MG63 (cell line): ENCODE results near the gene PSMB11. TPM values are rescaled to one million over a fixed set of nuclear protein-coding genes. Genes with fewer than 3 reads are reported as not detected.
"Not testable (repeated sequence)": the region's sequence is repeated elsewhere in the genome, so short reads cannot be mapped to it uniquely, and the experiment has no call there.

Source experiments
- DNase-seq: peaks from one replicate; pipeline ENCODE4 v3.0.0-alpha.2; 2020
- H3K27me3 ChIP-seq: fragments of 250-450 bp; sonication (Bioruptor Pico); 2 replicates; pipeline ENCODE4 v1.5.1; 2020; ENCODE audit warnings: mild to moderate bottlenecking, moderate library complexity
- H3K36me3 ChIP-seq: fragments of 250-450 bp; sonication (Bioruptor Pico); 2 replicates; pipeline ENCODE4 v1.5.1; 2020; ENCODE audit warnings: mild to moderate bottlenecking, moderate library complexity
- H3K4me3 ChIP-seq: fragments of 250-450 bp; sonication (Bioruptor Pico); 2 replicates; pipeline ENCODE4 v1.5.1; 2020; ENCODE audit warnings: mild to moderate bottlenecking, moderate library complexity
- H3K9me3 ChIP-seq: fragments of 250-450 bp; sonication (Bioruptor Pico); 2 replicates; pipeline ENCODE4 v1.5.1; 2020; ENCODE audit warnings: mild to moderate bottlenecking, moderate library complexity
- total RNA-seq: library from RNA; depleted of rRNA; stranded (reverse); fragments of >200 nt; shearing (Covaris generic); gene quantifications from 2 replicates; pipeline ENCODE4 v1.2.3, GENCODE V29; 2014; ENCODE audit warnings: low replicate concordance

PSMB11 gene
- total RNA-seq, 1 experiment from 2014 or later, result not detected

DNA sequence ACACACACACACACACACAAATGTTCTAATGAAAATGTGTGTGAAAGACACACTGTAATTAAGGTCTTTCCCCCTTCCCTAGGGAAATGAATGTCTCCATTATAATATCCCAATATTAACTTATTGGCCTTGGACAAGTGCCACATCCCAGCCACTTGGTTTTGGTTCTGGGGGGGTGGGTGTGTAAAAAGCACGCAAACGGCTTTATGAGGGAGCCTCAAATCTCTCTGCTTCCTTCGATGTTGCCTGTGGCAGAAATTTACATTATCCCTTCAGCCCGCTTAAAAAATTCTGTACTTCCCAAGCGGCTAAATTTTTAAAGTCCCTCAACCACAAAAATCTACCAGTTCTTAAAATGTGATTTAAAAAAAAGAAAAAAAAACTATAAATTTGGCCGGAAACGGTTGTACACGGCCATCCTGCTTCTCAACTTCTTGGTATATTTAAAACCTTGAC, 32.5 kb upstream of the PSMB11 start:
- Histone ChIP-seq H3K4me3 (peak overlapping the region; percentile 56), H3K36me3 (no peaks in the 10 kb centered on the region), H3K27me3 (no peaks in the 10 kb centered on the region), H3K9me3 (no peaks in the 10 kb centered on the region)
- DNase-seq, result no peak

DNA sequence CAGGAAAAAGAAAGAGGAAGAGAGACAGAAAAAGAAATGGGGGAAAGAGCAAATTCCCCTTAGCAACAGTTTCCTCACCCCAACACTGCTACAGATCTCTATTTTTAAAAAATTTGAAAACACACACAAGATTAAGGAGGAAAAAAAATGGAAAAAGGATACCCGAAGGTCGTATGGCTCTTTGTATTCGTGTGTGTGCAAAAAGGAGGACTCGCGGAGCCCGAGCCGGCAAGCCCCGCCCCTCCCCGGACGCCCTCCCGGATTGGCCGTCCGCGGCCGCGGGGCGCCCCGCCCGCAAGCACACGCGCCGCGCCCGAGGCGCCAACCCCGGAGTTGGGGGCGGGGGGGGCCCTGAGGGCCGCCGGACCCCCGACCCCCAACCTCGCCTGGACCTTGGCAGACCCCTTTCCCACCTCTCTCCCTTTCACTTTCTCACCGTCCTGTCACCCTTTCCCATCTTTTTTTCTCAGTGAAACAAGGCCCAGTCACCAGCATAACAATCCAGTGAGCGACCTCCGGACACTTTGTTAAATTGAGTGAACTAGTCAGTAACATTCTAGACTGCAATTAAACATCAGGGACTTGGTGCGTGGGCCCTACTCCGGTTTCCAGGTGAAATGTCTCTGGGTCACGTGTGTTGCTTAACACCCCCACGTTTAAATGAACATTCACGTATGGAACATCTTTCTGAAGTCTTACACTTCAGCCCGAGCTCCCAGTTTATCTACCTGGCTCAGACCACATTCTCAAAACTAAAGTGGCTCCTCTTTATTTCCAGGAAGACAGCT, 31.9 kb upstream of the PSMB11 start, which contains the start of gene C14orf93:
C14orf93 (minus strand) TSS at position 205 of the 788 bp plus-strand sequence. CDS start 11,120 bp downstream, outside the sequence.
- Histone ChIP-seq H3K9me3 (no peaks in the 10 kb centered on the region), H3K4me3 (peak within 1 kb of the TSS; percentile 56), H3K27me3 (no peaks in the 10 kb centered on the region), H3K36me3 (no peaks in the 10 kb centered on the region)
- DNase-seq, result peak; percentile 80

DNA sequence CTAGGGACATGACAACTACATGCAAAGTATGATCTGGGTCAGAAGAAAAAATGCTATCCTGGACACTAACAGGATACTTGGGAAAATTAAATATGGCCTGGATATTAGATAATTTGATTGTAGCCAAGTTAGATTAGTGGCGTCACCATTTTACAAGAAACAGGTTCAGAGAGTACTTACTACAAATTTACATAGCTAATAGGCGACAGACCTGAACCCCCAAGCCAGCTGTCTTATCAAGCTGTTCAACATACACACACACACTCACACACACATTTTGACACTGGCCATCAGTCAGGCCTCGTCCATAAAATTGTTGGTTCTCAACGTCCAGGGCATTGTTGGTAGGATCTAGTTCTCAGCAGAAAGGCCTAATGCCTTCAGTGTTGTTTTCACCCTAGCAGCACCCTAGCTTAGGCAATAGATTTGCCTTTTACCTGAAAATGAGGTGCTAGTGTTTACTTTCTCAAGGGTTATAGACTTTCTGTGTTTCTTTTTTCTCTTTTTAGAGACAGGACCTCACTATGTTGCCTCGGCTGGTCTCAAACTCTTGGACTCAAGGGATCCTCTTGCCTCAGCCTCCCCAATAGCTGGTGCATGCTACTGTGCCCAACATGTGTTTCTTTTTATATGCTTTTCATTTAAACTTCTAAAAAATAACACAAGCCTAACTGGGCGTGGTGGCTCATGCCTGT, 28.8 kb upstream of the PSMB11 start:
- no peak for DNase-seq
- Histone ChIP-seq H3K9me3 (no peaks in the 10 kb centered on the region), H3K4me3 (no peak overlapping the region), H3K36me3 (no peaks in the 10 kb centered on the region), H3K27me3 (no peaks in the 10 kb centered on the region)

DNA sequence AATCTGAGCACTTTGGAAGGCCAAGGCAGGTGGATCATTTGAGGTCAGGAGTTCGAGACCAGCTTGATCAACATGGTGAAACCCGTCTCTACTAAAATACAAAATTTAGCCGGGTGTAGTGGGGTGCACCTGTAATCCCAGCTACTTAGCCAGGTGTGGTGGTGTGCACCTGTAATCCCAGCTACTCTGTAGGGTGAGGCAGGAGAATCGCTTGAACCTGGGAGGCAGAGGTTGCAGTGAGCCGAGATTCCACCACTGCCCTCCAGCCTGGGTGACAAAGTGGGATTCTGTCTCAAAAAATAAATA, 28.3 kb upstream of the PSMB11 start:
- not testable (repeated sequence) for H3K27me3 ChIP-seq, H3K9me3 ChIP-seq, DNase-seq, H3K36me3 ChIP-seq, H3K4me3 ChIP-seq

DNA sequence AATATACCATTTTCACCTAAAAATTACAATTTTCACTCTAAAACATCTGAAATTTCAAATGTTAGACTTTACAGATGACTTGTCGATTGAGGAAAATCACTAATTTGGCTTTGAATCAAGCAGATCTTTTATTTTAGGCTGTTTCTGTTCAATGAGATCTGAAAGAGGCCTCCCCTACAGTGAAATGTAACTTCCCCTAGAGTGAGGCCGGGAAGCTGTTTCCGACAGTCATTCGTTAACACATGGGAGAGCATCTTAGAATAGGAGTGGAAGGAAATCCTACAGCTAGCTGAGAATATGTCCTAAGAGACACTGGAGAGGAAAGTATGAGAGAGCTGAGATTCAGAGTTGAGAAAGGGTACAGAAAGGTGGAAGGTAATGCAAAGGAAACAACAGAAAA, 26.4 kb upstream of the PSMB11 start:
- DNase-seq, result no peak
- Histone ChIP-seq H3K36me3 (no peaks in the 10 kb centered on the region), H3K4me3 (no peak overlapping the region), H3K9me3 (no peaks in the 10 kb centered on the region), H3K27me3 (no peaks in the 10 kb centered on the region)

DNA sequence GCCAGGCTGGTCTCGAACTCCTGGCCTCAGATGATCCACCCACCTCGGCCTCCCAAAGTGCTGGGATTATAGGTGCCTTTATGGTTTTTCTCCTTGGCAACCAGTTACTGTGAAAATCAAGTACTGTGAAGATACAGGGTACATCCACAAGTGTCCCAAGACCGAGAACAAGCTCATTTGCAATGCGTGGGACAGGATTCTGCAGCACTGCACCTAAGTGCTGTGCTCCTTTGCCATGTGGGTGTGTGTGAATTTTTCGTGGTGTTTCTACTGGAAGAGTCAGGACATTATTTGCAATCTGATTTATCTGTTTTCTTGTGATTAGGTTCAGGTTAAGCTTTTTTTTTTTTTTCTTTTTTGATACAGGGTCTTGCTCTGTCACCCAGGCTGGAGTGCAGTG, 24.9 kb upstream of the PSMB11 start:
- Histone ChIP-seq H3K9me3 (no peaks in the 10 kb centered on the region), H3K4me3 (no peak overlapping the region), H3K36me3 (no peaks in the 10 kb centered on the region), H3K27me3 (no peaks in the 10 kb centered on the region)
- DNase-seq, result no peak

DNA sequence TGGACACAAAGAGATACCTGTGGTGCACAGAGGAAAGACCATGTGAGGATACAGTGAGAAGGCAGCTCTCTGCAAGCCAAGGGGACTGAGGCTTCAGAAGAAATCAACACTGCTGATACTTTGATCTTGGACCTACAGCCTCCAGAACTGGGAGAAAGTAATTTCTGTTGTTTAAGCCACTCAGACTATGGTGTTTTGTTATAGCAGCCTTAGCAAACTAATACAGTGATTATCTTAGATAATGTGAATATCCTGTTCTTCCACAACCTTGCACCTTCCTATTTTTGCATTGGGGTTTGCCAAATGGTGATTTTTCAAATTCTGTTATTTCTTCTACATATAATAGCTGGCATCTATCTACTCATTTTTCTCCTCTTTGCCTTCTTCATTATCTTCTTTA, 23.9 kb upstream of the PSMB11 start:
- no peaks in the 10 kb centered on the region for H3K27me3 ChIP-seq
- H3K4me3 ChIP-seq, result no peak overlapping the region
- no peaks in the 10 kb centered on the region for H3K36me3 ChIP-seq
- DNase-seq, result no peak
- H3K9me3 ChIP-seq, result no peaks in the 10 kb centered on the region

DNA sequence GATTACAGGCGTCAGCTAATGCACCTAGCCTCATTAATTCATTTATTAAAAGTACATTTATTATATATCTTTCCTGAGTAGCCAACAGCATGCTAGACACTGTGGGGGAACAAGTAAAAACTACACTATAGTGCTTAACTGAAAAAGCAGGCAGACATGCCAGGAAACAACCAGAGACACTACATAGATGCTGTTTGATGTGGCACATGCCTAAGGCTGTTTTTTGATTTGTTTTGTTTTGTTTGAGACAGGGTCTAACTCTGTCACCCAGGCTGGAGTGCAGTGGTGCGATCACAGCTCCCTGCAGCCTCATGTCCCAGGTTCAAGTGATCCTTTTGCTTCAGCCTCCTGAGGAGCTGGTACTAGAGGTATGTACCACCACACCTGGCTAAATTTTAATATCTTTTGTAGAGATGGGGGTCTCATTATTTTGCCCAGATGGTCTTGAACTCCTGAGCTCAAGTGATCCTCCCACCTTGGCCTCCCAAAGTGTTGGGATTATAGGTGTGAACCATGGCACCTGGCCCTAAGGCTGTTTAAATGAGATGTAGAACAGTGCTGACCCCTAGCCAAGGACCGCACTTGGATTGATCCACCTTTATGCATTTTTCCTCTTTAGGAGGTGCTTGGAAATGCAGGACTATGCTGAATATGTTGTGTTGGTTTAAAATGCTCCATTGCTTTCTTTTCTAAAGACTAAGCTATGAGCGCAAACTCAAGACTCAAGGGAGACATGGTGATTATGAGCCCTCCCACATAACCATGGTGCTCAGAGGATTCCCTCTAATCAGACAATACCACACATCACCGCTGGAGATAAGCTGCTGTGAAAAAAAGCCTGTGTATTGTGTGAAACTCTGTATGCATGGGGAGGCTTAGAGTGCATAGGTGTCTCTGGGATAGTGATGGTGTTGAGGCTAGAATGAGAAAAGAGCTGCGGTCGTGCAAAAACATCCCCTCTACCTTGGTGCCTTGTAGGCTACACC, 21.6 kb upstream of the PSMB11 start:
- H3K36me3 ChIP-seq, result no peaks in the 10 kb centered on the region; the same call in 1 of the 2 replicates
- no peak for DNase-seq
- no peaks in the 10 kb centered on the region for H3K9me3 ChIP-seq
- H3K4me3 ChIP-seq, result no peak overlapping the region
- no peaks in the 10 kb centered on the region for H3K27me3 ChIP-seq

DNA sequence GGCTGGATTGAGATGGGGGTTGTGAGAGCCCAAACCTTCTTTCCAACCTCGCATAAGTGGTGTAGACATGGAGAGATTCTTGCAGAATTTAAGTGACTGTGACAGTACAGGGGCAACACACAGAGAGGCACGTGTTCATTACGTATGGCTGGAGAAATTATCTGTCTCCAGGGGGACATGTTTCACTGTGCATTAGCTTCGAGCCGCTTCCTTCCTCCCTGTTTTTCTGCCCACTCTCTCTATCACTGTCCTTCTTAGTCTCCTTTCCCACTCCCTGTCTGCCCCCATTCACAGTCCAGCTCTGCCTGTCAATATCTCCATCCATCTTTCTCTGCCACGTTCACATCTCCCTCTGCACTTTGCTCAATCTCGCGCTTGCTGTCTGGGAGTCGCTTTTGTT, 20.6 kb upstream of the PSMB11 start:
- Histone ChIP-seq H3K4me3 (no peak overlapping the region), H3K27me3 (no peaks in the 10 kb centered on the region), H3K9me3 (no peaks in the 10 kb centered on the region), H3K36me3 (peaks cover 7% of the 10 kb centered on the region)
- DNase-seq, result no peak

DNA sequence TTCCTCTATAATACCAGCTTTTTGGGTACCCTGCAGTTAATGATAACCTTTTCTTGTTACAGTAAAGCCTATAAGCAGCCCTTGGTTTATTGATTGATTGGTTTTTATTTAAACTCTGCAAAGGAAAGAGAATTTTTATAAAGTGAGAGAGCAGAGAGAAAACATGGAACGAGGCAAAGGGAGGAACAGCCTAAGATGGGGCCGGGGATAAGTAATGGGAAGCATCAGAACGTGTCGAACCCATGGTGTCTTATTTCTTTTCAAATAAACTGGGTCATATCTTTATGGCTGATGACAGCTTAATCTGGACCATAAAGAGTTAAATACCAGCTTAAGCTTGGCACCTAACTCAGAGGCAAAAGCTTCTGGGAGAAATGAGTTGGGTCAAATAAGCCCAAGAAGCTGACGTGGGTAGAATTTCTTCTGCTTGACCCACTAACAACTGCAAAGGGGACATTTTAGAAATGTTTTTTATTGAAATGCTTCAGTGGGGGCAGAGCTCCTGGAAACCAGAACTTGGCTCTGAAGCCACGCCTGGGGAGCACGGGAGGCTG, 20.0 kb upstream of the PSMB11 start:
- Histone ChIP-seq H3K36me3 (peaks cover 7% of the 10 kb centered on the region), H3K9me3 (no peaks in the 10 kb centered on the region), H3K4me3 (no peak overlapping the region), H3K27me3 (no peaks in the 10 kb centered on the region)
- DNase-seq, result no peak

DNA sequence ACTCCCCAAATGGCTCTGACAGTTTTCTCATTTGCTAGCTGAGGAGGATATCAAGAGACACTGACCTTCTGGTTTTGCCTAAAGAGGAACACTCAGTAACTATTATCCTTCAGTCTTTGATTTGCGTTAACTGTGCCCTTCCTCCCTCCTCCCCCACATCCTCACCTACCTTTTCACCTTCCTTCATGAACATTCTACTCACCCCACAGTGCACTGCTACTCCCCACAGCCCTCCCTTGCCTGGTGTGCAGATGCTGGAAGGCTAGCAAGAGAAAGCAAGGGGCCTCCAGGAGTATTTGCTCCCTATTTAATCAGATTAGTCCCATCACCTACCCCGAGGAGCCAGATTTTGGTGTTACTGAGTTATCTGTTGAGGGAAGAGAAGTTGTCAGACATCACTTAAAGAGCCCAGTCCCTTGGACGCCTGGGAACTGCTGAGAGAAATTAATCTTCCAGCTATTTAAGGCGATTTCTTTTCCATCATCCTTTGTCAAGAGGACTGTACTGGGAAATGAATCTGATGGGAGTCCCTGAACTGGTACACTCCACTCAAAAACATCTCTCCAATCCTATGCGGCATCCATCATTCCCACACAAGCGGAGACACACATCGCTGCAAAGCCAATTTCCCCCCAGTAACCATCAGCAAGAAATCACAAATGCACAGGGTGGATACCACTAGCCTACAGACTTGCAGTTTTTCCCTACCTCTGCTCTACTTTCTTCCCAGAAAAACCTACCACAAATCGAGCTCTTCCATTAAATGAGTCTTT, 18.8 kb upstream of the PSMB11 start:
- H3K4me3 ChIP-seq, result no peak overlapping the region
- H3K36me3 ChIP-seq, result peaks cover 7% of the 10 kb centered on the region
- no peak for DNase-seq
- no peaks in the 10 kb centered on the region for H3K9me3 ChIP-seq
- no peaks in the 10 kb centered on the region for H3K27me3 ChIP-seq

DNA sequence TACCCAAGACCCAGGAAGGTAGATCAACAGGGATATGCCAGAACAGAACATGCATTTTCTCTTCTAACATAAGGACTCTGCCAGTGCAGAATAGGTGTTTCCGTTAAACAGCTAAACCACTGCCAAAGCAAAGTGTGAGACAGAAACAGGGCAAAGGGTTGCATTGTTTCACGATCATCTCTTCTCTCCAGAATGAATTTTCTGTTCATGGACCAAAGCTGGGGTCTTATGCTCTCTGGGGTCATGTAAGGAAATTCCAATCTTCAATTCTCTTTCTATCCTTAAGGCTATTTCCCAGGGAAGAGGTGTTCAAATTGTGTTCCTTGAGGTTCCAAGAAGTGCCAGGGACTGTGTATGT, 18.2 kb upstream of the PSMB11 start:
- no peak for DNase-seq

DNA sequence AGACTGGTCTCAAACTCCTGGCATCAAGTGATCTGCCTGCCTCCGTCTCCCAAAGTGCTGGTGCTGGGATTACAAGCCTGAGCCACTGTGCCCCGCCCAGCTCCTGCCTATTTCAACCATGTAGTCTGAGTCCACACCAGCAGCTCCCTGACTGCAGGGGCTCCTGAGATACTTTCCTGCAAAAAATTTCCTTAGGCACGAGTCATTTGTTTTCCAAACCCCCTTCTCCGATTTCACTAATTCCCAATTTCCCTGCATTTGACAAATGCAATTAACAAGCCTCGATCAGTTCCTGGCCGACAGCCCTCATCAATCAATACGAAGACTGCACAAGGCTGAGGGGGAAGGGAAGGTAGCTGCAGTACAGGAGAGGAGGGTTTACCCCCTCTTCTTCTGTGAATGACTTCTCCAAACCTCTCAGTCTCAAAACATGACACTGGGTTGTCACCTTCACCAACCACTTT, 17.4 kb upstream of the PSMB11 start:
- no peak for DNase-seq
- no peak overlapping the region for H3K4me3 ChIP-seq
- H3K36me3 ChIP-seq, result peaks cover 12% of the 10 kb centered on the region
- no peaks in the 10 kb centered on the region for H3K9me3 ChIP-seq
- H3K27me3 ChIP-seq, result no peaks in the 10 kb centered on the region

More for the DNA sequence above, 18.2 kb upstream of the PSMB11 start:
- H3K27me3 ChIP-seq, result no peaks in the 10 kb centered on the region
- no peaks in the 10 kb centered on the region for H3K9me3 ChIP-seq
- H3K36me3 ChIP-seq, result peaks cover 7% of the 10 kb centered on the region
- H3K4me3 ChIP-seq, result no peak overlapping the region

DNA sequence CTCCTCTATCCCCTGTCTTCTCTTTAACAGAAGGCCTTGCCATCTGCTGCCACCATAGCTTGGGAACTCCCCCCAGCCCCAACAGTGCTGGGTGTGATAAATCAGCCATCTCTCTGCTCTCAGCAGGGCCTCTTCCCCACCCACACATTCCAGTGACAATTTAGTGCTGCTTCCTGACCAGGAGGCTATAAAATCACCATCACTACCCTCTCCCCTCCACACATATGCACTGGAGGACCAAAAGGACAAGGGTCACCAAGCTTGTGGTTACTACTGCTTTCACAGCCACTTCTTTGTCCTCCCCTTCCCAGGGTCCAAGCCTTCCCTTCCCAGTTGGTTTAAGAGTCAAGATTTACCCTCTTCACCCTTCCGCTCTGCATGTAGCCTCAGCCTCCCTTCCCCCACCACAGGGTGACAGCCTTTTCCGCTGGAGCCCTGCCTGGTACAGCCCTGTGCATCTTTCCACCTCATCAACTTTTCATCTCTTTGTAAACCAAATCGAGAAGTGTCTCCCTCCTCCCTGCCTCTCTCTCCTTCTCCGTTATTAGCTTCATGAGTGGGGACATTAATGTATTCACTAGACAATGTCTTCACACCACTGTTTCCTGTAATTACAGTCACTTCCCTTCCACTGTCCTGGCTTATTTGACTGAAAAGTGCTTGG, 16.7 kb upstream of the PSMB11 start:
- H3K36me3 ChIP-seq, result peaks cover 12% of the 10 kb centered on the region
- no peak overlapping the region for H3K4me3 ChIP-seq
- H3K9me3 ChIP-seq, result no peaks in the 10 kb centered on the region
- no peaks in the 10 kb centered on the region for H3K27me3 ChIP-seq
- DNase-seq, result no peak

DNA sequence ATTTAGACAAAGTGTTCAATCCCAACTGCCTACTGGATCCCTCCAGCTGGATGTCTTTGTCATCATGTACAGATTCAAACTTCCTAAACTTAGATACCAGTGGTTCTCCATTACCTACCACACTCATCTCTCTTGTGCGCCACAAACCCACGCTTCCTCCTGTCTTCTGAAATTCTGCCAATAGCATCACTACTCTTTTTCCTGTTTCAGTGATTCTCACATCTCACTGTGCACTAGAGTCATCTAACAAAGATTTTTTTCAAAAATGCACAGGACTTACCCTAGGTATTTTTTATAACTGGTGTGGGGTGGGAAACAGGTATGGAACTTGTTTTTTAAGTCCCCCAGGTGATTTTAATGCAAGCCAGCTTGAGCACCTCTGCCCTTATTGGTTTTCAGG, 13.2 kb upstream of the PSMB11 start:
- no peaks in the 10 kb centered on the region for H3K9me3 ChIP-seq
- no peak overlapping the region for H3K4me3 ChIP-seq
- no peak for DNase-seq

More for the DNA sequence above, 13.2 kb upstream of the PSMB11 start:
- Histone ChIP-seq H3K27me3 (no peaks in the 10 kb centered on the region), H3K36me3 (peaks cover 42% of the 10 kb centered on the region)
